Fibroblast of skin of back (primary cell): ENCODE measurements around the gene KRR1.
"Not testable (repeated sequence)": the region's sequence is repeated elsewhere in the genome, so short reads cannot be mapped to it uniquely, and the experiment has no call there.

ENCODE experiments used
- DNase-seq: peaks from one replicate; pipeline ENCODE4 v3.0.0-alpha.2; 2013

Gene KRR1

DNA sequence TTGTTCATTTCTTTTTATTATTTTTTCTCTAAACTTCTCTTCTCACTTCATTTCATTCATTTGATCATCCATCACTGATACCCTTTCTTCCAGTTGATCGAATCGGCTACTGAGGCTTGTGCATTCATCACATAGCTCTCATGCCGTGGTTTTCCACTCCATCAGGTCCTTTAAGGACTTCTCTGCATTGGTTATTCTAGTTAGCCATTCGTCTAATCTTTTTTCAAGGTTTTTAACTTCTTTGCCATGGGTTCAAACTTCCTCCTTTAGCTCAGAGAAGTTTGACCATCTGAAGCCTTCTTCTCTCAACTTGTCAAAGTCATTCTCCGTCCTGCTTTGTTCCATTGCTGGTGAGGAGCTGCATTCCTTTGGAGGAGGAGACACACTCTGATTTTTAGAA, 10.7 kb upstream of the KRR1 start:
- DNase-seq: not testable (repeated sequence)

DNA sequence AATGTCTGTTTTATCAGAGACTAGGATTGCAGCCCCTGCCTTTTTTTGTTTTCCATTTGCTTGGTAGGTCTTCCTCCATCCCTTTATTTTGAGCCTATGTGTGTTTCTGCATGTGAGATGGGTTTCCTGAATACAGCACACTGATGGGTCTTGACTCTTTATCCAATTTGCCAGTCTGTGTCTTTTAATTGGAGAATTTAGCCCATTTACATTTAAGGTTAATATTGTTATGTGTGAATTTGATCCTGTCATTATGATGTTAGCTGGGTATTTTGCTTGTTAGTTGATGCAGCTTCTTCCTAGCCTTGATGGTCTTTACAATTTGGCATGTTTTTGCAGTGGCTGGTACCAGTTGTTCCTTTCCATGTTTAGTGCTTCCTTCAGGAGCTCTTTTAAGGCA, 9.8 kb upstream of the KRR1 start:
- DNase-seq: not testable (repeated sequence)

DNA sequence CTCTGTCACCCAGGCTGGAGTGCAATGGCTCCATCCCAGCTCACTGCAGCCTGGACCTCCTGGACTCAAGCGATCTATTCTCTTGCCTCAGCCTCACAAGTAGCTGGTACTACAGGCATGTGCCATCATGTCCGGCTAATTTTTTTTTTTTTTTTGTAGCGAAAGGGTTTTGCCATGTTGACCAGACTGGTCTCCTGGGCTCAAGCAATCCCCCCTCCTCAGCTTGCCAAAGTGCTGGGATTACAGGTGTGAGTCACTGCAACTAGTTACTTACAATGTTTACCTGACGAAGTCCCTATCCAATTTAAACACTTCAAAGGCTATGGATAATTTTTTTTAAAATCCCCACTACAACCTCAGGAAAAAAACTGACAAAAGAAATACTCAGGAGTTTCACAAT, 1.8 kb downstream of the KRR1 start:
- DNase-seq: no peak

DNA sequence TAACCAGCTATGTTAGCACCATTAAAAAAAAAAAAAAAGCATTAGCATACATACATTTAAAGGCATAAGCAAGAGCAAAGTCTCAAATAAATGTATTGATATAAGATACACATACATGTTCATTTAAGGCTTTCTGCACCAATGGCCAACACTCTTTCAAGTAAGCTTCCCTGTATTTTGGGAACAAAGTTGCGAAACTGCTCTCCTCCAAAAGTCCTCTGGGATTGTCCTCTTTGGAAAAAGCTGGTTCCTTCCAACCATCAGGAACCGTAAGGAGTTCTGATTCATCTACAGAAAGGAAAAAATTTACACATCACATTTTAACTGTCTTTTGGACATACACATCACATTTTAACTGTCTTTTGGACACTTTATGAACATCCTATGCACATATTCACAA, 3.2 kb downstream of the KRR1 start:
- DNase-seq: no peak

GRCh38 chr12:75507086-75507485, 4.3 kb downstream of the KRR1 start:
- DNase-seq: no peak

DNA sequence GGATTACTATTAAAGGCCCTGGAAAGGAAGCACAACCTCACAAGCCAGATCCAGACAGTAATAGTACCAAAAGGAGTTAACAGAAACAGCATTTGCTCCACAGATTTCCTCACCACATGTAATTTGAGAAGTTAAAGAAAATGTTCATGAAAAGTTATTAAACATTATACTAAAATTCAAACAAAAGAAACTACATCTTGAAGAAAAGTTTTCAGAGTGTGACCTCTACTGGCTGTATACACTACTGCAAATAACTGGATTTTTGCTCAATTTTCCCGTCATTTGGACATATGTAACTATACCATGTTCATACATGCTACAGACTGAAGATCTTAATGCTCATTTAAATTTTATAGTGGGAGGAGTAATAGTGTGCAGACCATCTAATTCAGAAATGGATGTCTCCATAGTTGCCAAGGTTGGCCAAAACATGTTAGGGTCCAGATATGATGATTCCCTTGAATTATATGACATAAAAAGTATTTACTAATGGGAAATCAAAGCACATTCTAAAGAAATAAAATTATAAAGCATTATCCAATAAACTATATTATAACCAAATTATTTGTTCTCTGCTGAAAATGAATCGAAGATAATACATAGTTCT, 5.6 kb downstream of the KRR1 start:
- peak; percentile 45 for DNase-seq

DNA sequence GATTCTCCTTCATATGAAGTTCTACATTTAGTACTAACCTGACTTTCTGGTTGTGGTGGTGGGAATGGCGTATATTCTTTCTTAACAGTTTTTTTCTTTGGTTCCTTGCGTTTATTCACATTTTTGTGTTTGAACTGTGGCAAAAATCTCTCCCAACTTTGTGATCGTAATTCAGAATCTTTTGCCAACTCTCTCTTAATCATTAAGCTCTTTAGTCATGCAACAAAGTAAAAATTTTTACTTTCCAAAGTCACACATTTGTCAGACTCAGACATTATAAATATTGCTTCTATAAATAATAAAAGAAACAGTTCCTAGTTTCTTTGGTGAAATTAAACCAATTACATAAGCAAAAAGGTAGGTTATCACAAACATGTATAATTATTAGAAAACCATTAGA, 7.5 kb downstream of the KRR1 start:
- DNase-seq: no peak

GRCh38 chr12:75503459-75503858, 8.0 kb downstream of the KRR1 start:
- DNase-seq: no peak

DNA sequence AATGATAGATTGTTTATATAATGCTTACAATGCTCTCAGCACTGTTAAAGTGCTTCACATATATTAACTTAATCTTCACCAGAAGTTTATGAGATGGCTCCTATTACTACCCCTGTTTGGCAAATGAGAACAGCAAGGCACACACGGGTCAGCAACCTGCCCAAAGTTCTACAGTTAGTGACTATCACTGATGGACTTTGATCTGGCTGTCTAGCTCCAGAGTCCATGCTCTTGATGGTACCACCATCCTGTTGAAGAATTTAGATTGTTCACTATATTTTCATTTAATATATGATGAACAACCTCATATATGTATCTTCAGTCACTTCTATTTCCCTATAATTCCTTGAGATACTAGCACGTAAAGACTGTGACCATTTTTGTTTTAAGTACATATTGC, 20.2 kb downstream of the KRR1 start:
- DNase-seq: no peak

GRCh38 chr12:75489613-75490210, 21.7 kb downstream of the KRR1 start:
- DNase-seq: peak; percentile 40

GRCh38 chr12:75489187-75489586, 22.2 kb downstream of the KRR1 start:
- DNase-seq: no peak

- peak; percentile 58 for DNase-seq
Measured at GRCh38 chr12:75488553-75488952, 22.9 kb downstream of the KRR1 start.

GRCh38 chr12:75487308-75487707, 24.1 kb downstream of the KRR1 start:
- no peak for DNase-seq

GRCh38 chr12:75484450-75484849, 27.0 kb downstream of the KRR1 start:
- DNase-seq: not testable (repeated sequence)

DNA sequence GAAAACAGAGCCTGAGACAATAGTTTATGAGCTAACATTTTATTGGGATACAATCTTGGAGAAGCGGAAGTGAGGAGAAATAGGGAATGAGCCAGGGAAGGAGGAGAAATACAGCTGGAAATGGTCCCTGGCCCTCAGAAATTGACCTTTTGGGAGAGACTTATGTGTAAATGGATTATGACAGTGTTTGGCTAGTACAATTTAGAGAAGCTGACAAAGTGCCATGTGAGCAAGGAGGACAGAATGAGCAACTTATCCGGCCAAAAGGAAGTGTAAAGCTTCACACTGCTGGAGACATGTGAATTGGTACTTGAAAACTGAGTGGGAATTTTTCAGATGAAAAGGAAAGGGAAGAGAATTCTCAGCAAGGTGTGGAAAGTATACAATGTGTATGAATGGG, 28.0 kb downstream of the KRR1 start:
- no peak for DNase-seq

DNA sequence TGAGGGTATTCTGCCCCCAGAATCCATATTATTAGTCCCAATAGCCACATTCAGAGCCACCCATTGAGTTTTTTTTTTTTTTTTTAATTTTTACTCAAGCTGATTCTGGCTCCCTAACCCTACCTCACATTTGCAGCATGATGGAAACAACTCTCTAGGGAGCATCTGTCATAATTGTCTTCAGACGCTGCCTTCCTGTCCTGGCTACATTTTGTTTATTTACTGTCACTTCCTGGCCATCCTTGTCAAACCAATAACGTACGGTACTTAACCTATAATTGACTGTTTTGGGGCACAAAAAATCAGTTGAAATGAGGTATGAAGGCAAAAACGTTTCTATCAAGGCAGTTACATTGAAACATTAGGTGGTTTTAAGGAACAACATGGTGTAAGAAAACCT, 28.8 kb downstream of the KRR1 start:
- DNase-seq: peak; percentile 41

DNA sequence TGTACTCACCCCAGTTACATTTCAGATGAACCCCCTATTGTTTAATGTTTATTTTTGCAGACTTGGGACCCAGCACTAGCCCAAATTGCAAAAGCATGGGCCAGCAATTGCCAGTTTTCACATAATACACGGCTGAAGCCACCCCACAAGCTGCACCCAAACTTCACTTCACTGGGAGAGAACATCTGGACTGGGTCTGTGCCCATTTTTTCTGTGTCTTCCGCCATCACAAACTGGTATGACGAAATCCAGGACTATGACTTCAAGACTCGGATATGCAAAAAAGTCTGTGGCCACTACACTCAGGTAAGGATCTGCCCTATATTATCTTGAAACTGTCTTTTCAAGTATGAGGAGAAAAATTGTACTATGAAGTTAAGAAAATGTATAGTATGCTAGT, 29.6 kb downstream of the KRR1 start:
- no peak for DNase-seq

DNA sequence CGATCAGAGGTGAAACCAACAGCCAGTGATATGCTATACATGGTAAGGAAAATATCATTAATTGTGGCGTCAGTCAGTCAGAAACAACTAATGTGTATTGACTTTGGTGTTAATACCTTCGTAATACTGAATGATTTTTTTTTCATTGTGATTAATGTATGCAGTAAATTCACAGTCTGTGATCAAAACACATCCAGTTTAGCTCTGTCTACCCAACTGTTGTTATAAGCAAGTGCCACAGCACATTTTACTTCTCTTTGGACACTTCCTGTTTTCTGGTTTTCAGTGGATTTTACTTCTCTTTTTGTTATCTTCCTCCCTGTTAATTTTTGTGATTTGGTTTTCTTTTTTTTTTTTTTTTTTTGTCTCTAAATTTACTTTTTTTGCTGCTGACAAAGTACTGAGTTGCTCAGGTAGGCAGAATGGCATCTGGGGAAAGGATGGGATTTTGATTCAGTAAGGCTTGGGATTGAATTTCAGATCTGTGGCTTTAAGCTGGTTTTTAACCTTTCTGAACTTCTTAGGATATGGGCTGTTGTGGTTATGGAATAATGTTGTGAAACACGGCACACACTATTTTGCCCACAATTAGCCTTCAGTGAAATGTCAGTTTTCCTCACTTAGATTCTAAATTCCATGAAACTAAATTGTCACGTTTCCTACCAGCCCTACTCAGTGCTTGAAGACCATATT, 30.2 kb downstream of the KRR1 start:
- no peak for DNase-seq

DNA sequence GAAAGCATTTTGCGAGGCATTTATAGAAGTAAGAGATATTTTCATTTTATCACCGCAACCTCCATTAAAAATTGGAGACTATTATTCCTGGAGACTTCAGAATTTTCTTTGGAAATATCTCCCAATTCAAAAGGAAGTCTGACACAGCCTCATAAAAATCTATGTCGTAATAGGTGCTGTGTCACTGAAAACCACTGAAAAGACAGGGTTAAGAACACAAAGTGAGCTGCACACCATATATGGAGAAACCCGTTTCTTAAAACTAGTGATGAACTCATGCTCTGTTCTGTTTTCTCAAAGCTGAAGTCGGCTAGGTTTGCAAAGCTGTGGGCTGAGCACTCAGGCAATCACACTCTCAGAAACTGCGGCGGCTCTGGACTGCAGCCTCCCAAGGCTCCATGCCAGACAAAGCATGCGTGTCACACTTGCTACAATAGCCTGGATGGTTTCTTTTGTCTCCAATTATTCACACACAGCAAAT, 30.9 kb downstream of the KRR1 start, which contains the start of gene GLIPR1:
Gene GLIPR1 (plus strand): TSS at position 287 of the 481 bp plus-strand sequence. CDS start 126 bp downstream, at position 413.
- peak; percentile 99 for DNase-seq

- no peak for DNase-seq
Measured at GRCh38 chr12:75479963-75480461, 31.4 kb downstream of the KRR1 start.

DNA sequence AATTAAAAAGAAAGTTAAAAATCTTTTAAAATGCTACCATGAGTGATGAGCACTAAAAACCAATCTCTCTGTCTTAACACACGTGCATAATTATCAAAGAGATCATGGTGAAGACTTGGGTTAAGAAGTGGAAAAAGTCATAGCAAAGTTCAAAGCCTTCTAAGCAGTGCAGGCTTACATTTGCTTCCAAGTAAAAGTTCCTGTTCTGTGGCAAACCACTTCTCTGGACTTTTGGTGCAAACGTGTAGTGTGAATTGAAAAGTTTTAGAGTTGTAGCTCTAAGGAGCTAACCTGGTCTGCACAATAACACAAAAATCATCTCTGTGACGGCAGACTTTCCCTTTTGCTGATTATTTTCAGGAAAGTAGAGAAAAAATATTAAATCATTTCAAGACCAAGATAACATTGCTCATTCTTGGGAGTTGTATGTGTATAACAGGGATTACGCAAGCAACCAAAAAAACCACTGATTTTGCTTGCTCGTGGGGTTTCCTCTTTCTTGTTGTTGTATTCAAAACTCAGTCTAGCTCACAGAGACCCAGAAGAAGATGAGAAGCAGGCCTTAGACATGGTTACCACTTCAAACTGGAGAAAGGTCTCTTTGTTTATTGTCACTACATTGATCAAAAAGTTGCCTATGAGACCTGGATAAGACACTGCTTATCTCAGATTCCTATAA, 33.2 kb downstream of the KRR1 start:
- DNase-seq: peak; percentile 52

DNA sequence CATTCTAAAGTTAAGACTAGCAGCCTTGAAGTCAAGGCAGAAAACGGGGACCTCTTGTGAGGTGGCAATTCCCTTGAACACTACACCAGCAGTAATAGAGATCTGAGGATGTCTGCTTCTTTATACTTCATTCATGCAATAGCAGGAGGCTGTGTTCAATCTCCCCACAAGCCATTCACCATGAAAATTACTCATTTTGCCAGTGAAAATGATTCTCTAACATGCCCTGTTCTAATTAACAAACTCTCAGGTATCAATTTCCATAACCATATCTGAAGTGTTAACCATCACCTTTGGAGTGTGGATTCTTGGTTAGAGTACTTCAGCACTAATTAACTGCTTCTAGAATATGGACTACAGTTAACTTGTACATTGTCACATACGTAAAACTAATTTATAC, 34.3 kb downstream of the KRR1 start:
- DNase-seq: no peak

- DNase-seq: peak; percentile 54
Measured at GRCh38 chr12:75476071-75476470, 35.3 kb downstream of the KRR1 start.
